Measurements from ENCODE around the gene C1QTNF1.
A peak's percentile ranks its signal among the peaks of the same experiment; 100 is the strongest.

The C1QTNF1 gene, protein sequence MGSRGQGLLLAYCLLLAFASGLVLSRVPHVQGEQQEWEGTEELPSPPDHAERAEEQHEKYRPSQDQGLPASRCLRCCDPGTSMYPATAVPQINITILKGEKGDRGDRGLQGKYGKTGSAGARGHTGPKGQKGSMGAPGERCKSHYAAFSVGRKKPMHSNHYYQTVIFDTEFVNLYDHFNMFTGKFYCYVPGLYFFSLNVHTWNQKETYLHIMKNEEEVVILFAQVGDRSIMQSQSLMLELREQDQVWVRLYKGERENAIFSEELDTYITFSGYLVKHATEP

DNA sequence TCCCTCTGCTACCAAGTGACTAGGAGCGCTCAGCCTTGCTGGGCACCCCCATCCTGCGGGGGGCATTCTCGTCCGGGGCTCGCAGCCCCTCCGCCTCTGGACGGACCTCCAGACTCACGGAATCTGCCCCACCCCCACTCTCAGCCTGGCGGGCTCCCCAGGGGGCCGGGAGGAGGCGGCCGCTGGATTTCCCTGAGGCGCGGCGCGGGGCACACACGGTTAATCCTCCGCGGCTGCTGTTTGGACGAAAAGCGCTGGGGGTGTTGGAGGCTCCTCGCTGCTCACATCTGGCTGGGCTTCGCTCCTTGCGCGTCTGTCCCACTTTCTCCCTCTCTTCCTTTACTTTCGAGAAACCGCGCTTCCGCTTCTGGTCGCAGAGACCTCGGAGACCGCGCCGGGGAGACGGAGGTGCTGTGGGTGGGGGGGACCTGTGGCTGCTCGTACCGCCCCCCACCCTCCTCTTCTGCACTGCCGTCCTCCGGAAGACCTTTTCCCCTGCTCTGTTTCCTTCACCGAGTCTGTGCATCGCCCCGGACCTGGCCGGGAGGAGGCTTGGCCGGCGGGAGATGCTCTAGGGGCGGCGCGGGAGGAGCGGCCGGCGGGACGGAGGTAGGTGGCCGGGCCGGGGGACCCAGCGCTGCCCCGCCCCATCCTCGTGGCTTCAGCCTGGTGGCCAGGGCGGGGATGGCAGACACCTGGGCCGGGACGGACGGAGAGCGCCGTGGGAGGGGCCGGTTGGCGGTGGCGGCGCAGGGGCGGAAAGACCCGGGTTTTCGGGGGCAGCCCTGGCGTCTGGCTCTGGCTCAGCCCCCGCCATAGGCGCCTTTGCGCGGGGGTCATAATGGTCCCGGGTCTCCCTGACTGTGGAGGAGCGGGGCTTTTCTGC is at the start of gene C1QTNF1:
TSS of gene C1QTNF1 (plus strand) at position 284 of the 886 bp plus-strand sequence. CDS start 19,800 bp downstream, outside the sequence.
- no peak for DNase-seq

DNA sequence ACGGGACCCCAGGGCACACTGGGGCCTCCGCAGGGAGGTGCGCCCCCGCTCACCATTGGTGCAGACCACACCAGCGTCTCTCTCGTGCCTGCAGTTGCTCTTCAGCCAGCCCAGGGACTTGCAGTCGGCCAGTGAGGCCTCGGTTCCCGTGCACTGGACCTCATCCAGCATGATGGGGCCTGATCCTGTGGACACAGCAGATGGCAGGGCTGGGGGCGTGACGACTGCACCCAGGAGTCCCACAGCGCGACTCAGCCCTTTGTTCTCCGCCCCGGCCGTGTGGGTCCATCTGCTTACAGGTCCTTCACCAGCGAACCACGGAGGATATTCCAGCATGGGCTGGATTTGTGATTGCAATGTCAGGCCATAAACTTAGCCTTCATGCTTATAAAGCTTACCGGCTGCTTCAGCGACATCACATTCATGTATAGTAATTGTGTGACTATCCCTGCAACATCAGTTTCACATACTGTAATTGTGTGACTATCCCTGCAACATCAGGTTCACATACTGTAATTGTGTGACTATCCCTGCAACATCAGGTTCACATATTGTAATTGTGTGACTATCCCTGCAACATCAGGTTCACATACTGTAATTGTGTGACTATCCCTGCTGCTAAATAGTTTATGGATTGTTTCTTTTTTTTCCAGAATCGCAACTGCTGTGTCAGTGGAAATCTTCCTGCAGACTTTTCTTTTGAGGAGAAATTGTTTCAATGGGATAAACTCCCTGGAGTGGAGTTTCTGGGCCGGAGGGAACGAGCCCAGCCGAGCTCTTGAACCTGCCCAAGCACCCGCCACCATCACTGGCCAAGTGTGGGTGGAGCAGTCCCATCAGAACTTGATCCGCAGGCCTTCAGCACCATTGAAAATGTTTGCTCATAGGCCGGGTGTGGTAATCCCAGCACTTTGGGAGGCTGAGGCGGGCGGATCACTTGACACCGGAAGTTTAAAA is 49.1 kb upstream of the C1QTNF1 start:
- no peak for DNase-seq

GRCh38 chr17:78976907-78977680 is 46.9 kb upstream of the C1QTNF1 start:
- DNase-seq: no peak

GRCh38 chr17:78977681-78977943 is 46.4 kb upstream of the C1QTNF1 start:
- no peak for DNase-seq

GRCh38 chr17:78977997-78978973 is 45.7 kb upstream of the C1QTNF1 start:
- peak; percentile 5 for DNase-seq

GRCh38 chr17:78979780-78980623 is 44.0 kb upstream of the C1QTNF1 start, which contains the start of gene LGALS3BP:
Gene LGALS3BP (minus strand): TSS chr17:78979923. CDS start chr17:78977191, 2,732 bp downstream.
- DNase-seq: peak; percentile 89

DNA sequence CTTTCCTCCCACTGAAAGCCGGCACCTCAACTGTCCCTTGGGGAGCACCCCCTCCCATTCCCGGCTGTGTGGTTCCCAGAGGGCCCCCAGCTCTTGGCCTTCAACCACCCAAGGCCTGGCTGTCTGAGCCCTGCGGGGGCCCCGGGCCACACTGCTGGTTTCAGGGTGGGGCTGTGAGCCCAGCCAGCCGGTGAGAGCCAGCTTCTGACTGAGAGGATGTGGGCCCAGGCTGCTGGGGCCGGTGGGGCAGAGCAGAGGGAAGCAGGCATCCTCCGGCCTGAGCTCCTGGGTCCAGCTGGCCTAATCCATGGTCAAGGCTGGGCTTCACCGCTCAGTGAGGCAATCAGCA is 43.4 kb upstream of the C1QTNF1 start:
- DNase-seq: no peak

DNA sequence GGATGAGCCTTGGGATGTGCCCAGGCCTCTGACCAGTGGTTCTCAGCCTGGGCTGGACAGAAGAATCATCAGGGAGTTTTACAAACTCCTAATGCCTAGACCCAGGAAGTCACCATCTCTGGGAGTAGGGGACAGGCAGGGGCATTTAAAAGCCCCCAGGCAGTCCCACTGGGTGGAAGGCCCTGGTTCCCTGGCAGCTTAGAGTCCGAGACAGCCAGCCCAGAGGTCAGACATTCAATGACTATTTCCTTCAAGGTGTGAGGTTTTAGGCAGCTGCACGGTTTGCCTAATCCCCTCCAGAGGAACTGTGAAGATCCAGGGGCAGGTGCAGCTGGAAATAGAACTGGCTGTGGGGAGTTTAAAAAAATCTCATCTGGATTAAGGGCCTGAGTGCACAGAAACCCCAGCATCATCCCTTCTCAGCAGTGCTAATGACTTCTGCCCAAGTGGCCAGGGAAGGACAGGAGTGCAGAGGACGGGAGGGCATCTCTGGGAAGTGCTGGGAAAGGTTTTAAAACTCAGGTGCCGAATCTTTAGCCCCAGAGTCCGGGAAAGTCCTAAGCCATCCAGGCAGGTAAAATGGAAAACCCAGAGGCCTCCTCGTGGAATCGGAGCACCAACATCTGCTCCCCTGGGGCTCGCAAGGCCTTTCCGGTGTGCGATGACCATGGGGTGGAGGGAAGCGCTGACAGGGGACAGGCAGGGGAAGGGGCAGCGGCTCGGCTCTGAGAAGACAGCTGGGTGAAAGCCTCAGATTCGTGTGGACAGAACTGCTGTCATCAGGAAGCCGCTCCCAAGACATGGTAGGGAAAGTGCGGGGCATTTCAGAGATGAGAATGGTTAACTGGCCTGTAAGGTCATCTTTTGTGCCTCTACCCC is 42.7 kb upstream of the C1QTNF1 start:
- no peak for DNase-seq

GRCh38 chr17:78985395-78985794 is 38.6 kb upstream of the C1QTNF1 start:
- DNase-seq: no peak

- DNase-seq: no peak
These were observed 37.8 kb upstream of the C1QTNF1 start for GRCh38 chr17:78986048-78986648.

DNA sequence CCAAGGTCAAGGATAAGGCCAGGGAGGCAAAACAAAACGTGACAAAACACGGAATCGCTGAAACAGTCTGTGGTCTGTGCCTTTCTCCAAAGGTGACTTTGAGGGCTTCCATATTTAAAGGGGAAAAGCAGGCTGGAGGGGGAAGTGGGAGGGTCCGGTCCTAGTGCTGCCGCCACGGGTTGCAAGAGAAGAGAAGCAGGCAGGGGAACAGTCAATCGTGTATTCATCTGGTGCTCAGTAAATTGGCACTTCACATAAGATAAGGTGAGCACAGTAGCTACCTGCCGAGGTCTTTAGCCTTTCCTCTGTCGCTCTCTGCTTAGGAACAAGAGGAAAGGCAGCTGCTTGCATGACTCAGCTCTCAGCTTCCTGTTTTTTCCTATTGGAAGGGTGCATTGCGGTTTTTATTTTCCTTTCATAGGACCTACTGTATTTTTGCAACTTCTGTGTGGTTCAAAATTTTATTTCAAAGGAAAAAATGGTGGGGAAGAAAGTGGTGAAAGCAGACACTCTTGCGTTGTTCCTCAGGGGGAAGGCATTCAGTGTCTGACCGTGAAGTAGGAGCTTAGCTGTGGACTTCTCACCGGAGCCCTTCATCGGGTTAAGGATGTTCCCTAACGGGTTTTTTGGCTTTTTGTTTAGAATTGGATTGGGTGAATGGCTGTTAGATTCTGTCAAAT is 37.2 kb upstream of the C1QTNF1 start:
- peak; percentile 37 for DNase-seq

- no peak for DNase-seq
These were observed 35.8 kb upstream of the C1QTNF1 start for GRCh38 chr17:78988152-78988551.

DNA sequence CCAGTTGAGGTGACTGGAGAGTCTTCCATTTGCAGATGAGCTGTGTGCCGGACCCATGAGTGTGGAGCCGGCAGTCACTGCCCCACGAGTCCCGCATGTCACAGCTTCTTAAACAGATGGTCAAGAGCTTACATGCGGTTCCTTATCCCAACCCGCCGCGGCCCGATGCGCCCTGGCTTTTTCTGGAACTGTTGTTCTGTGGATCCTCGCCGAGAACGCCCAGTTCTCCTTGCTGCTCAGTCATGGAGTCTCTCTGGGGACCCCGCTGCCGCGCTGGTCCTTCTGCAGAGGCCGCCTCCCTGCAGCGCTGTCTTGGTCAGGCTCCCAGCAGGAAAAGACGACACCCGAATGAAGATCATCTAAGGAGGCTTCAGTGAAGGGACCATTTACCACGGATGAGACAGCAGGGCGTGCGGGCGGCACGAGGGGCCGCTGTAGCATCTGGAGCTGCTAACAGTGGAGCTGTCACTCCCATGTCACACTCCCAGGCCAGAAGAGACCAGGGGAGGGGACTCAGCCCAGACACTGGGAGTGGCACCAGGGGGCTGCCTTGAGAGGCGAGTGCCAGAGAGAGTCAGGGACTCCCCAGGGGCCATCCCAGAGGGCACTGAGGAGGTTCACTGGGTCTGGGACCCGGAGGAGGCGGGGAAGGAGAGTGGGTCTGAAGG is 33.5 kb upstream of the C1QTNF1 start:
- no peak for DNase-seq

- DNase-seq: no peak
These were observed 32.8 kb upstream of the C1QTNF1 start for GRCh38 chr17:78991017-78991738.

- no peak for DNase-seq
These were observed 31.9 kb upstream of the C1QTNF1 start for GRCh38 chr17:78991906-78992532.

GRCh38 chr17:78992542-78993212 is 31.3 kb upstream of the C1QTNF1 start:
- DNase-seq: no peak

Data from DMS79 treated with DMSO at 0.1 percent for 48 hours (cell line).